AG10803 (cell line): Measurements from ENCODE around the gene RPL18.

Experiments
- DNase-seq: peaks from one replicate; pipeline ENCODE4 v3.0.0; 2010; ENCODE audit warnings: low read depth
- H3K4me3 ChIP-seq: 2 replicates; pipeline ENCODE4 v1.5.1; 2011; ENCODE audit warnings: mild to moderate bottlenecking, low read length, control low read depth
- CTCF ChIP-seq: conservative IDR thresholded peaks from 2 replicates; pipeline ENCODE4 v1.5.1; 2011; ENCODE audit warnings: mild to moderate bottlenecking, low read length, control low read depth, inconsistent platforms

Gene RPL18

GRCh38 chr19:48623556-48624066 lies 4.6 kb upstream of the RPL18 start:
- peak overlapping the region; percentile 59 for H3K4me3 ChIP-seq
- no peak for DNase-seq
- TF ChIP-seq CTCF = no peak

- DNase-seq = peak; percentile 53
- no peak; the same call in 1 of the 2 replicates for TF ChIP-seq CTCF
- peak overlapping the region; percentile 92 for H3K4me3 ChIP-seq
Measured at GRCh38 chr19:48619692-48620585, 961 bp upstream of the RPL18 start.

GRCh38 chr19:48618278-48618915 lies 581 bp downstream of the RPL18 start:
- no peak for TF ChIP-seq CTCF
- H3K4me3 ChIP-seq = peak overlapping the region; percentile 98
- DNase-seq = no peak

DNA sequence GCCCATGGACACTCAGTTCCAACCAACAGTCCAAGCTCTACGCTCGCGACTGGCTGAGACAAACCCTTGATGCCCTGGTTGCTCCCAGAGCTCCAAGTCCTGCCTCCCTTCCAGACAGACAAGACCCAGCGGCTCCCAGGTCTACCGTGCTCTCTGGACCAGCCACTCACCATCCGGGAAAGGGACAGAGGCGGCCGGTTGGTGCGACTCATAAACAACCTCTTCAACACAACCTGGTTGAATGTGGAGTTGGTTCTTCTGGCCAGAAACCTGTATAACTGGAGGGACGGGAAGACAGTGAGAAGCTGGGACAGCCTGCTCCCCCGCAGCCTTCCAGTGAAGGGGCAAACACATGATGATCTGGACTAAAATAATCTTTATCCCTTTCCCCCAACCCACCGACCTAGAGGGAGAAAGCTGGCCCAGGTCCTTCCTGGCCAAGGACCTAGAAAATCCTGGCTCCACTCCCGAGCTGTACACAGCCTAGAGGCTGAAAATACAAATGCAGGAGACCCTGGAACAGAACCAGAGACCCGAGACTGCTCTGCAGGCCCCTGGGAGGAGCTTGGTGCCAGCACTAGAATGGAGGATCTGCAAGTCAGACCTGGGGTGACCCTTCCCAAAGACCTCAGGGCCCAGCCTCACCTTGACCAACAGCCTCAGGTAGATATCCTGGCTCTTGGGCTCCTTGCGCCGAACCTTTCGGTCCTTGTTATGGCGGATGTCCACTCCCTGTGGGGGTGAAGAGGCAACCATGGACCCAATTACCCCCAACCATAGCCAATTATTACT lies 1.6 kb downstream of the RPL18 start:
- DNase-seq = no peak
- no peak; the same call in 1 of the 2 replicates for TF ChIP-seq CTCF
- peak overlapping the region; percentile 98 for H3K4me3 ChIP-seq

- no peak overlapping the region; the same call in 1 of the 2 replicates for H3K4me3 ChIP-seq
- DNase-seq = no peak
- TF ChIP-seq CTCF = no peak
Measured at GRCh38 chr19:48616491-48617056, 2.4 kb downstream of the RPL18 start.

GRCh38 chr19:48616041-48616436 lies 2.9 kb downstream of the RPL18 start:
- no peak overlapping the region for H3K4me3 ChIP-seq
- no peak for DNase-seq
- TF ChIP-seq CTCF = no peak
